ENCODE data around the gene ZC3H4. TPM values are rescaled to one million over a fixed set of nuclear protein-coding genes. Genes with fewer than 3 reads are reported as not detected.
"Not testable (repeated sequence)": the region's sequence is repeated elsewhere in the genome, so short reads cannot be mapped to it uniquely, and the experiment has no call there.

Gene ZC3H4
- total and polyA plus RNA-seq, 11 donors: 9.6 to 35.0 (median 22.9) TPM

DNA sequence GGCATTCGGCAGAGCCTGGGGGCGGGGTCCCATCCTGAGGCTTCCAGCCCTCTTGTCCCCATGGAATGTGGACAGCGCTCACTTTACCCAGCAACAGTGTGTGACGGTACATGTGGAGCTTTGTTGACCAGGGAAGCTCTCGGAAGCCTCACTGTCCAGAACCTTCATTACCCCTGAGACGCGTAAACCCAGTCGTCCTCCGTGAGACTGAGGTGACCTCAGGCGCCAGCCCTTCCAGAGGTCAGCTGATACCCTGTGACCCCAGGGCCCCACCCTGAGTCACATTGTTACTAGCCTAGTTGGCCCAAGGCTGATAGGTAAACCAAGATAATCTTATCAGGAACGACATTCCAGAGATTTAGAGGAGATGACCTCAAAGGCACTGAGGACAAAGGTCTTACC lies 55.0 kb downstream of the ZC3H4 start:
- ATAC-seq: no peak
- TF ChIP-seq POLR2A (IDR thresholded peaks at IDR 0.05): no peak
- TF ChIP-seq, protein P1, sequence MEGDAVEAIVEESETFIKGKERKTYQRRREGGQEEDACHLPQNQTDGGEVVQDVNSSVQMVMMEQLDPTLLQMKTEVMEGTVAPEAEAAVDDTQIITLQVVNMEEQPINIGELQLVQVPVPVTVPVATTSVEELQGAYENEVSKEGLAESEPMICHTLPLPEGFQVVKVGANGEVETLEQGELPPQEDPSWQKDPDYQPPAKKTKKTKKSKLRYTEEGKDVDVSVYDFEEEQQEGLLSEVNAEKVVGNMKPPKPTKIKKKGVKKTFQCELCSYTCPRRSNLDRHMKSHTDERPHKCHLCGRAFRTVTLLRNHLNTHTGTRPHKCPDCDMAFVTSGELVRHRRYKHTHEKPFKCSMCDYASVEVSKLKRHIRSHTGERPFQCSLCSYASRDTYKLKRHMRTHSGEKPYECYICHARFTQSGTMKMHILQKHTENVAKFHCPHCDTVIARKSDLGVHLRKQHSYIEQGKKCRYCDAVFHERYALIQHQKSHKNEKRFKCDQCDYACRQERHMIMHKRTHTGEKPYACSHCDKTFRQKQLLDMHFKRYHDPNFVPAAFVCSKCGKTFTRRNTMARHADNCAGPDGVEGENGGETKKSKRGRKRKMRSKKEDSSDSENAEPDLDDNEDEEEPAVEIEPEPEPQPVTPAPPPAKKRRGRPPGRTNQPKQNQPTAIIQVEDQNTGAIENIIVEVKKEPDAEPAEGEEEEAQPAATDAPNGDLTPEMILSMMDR (IDR thresholded peaks at IDR 0.05): no peak
- Histone ChIP-seq H3K27me3 (no peaks in the 10 kb centered on the region), H3K9me3 (no peaks in the 10 kb centered on the region), H3K36me3 (peaks cover 0 to 2% (median 0%) of the 10 kb centered on the region in 9 donors), H3K27ac (no peak overlapping the region), H3K4me3 (no peak overlapping the region), H3K4me1 (no peaks in the 10 kb centered on the region)
- DNase-seq: peak in 1 of 5 donors; percentile 4
- intact Hi-C loops (cut with DNase I): no loop called here
- 59 to 69% (median 64%) methylated on average over 11 of the region's 11 CpGs for WGBS, 4 donors

DNA sequence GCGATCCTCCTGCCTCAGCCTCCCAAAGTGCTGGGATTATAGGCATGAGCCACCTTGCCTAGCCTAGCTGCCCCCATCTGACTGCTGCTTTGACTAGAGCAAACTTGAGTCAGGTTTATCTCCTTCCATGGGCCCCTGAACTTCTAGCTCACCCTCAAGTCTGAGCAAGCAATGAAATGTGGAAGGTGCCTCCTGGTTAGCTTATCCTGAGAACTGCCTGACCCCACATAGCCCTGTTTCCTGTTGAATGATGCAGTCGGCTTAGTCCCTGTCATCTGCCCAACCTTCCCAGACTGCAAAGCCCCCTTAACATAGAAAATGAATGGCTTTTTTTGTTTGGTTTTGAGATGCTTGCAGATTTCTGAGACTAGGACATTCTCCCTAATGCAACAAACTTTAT lies 56.2 kb downstream of the ZC3H4 start:
- Histone ChIP-seq H3K27ac (no peak overlapping the region), H3K9me3 (no peaks in the 10 kb centered on the region), H3K27me3 (no peaks in the 10 kb centered on the region), H3K4me3 (no peak overlapping the region), H3K36me3 (no peaks in the 10 kb centered on the region), H3K4me1 (no peaks in the 10 kb centered on the region)
- peak in 1 of 5 donors; percentile 6 for DNase-seq
- no peak for ATAC-seq
- TF ChIP-seq, protein P1 (IDR thresholded peaks at IDR 0.05): no peak
- no peak for TF ChIP-seq POLR2A (IDR thresholded peaks at IDR 0.05)
- intact Hi-C loops (cut with DNase I): no loop called here
- WGBS, 4 donors: 60 to 70% (median 69%) methylated on average over 2 of the region's 2 CpGs

DNA sequence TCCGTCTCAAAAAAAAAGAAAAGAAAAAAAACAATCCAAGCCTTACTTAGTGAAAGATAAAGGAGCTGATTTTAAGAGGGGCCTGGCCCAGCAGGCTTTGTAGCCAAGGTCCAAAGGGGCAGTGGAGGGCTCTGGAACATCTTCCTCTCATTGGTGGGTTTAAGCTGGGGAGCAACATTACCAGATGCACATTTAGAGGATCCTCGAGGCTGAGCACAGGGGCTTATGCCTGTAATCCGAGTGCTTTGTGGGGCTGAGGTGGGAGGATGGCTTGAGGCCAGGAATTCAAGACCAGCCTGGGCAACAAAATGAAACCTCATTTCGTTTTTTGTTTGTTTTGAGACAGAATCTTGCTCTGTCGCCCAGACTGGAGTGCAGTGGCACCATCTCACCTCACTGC lies 57.2 kb downstream of the ZC3H4 start:
- DNase-seq: no peak
- no peaks in the 10 kb centered on the region for H3K4me1 ChIP-seq
- no peaks in the 10 kb centered on the region for H3K36me3 ChIP-seq
- H3K27ac ChIP-seq: no peak overlapping the region
- H3K4me3 ChIP-seq: no peak overlapping the region
- 65 to 80% (median 77%) methylated on average over 5 of the region's 5 CpGs for WGBS, 4 donors
- TF ChIP-seq, protein P1 (IDR thresholded peaks at IDR 0.05): no peak
- TF ChIP-seq POLR2A (IDR thresholded peaks at IDR 0.05): no peak
- no peaks in the 10 kb centered on the region for H3K9me3 ChIP-seq
- intact Hi-C loops (cut with DNase I): no loop called here
- no peaks in the 10 kb centered on the region for H3K27me3 ChIP-seq
- ATAC-seq: no peak

DNA sequence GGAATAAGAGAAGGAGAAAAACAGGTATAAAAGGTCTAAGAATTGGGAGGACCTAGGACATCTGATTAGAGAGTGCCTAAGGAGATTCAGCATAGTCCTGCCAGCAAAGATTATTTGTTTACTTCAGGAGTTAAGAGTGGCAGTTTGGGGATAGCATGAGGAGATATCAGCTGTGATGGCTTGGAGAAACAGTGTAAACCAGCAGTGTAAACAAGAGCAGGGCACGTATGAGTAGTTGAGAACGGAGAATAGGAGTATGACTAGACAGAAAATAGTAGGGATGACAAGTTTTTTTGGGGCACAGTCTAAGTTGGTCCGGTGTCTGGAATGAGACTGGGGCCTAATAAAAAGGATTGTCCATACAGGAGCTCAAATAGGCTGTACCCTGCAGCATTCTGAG lies 63.0 kb downstream of the ZC3H4 start:
- DNase-seq; H3K27ac ChIP-seq; H3K4me3 ChIP-seq; H3K27me3 ChIP-seq; H3K36me3 ChIP-seq; ATAC-seq; intact Hi-C loops (cut with DNase I); H3K9me3 ChIP-seq: not testable (repeated sequence)
- peaks cover 0 to 14% (median 2%) of the 10 kb centered on the region in 12 donors for H3K4me1 ChIP-seq
- 82 to 87% (median 84%) methylated on average over 3 of the region's 3 CpGs for WGBS, 4 donors

DNA sequence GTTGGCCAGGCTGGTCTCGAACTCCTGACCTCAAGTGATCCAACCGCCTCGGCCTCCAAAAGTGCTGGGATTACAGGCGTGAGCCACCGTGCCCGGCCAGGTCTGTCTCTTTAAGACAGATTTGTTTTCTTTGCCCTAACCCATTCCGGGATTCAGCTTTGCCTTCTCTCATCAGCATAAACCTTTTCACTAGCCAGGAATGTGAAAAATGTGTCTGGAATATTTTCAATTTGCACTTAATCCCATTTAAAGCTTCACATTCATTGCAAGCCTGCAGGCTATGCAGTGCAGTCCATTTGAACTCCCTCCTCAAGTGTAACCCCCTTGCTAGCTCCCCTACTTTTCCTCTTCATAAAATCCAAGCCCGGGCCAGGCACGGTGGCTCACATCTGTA lies 64.3 kb downstream of the ZC3H4 start:
- Histone ChIP-seq H3K4me1 (peaks cover 0 to 14% (median 2%) of the 10 kb centered on the region in 12 donors), H3K27me3 (no peaks in the 10 kb centered on the region), H3K9me3 (no peaks in the 10 kb centered on the region), H3K36me3 (no peaks in the 10 kb centered on the region), H3K27ac (peak overlapping the region in 1 of 12 donors; percentile 32), H3K4me3 (peak overlapping the region in 7 of 12 donors; percentile 36 to 98 (median 87))
- no peak for TF ChIP-seq POLR2A (IDR thresholded peaks at IDR 0.05)
- TF ChIP-seq, protein P1 (IDR thresholded peaks at IDR 0.05): no peak
- 53 to 67% (median 60%) methylated on average over 9 of the region's 9 CpGs for WGBS, 4 donors
- intact Hi-C loops (cut with DNase I): loop anchor here in 1 of 10 donors (2.0 kb wide), 1 partner anchor 63 kb away; the partner anchor contains the start of gene ZC3H4
- peak in 1 of 5 donors; percentile 13 for DNase-seq
- no peak for ATAC-seq

All from heart left ventricle (tissue), 16 donors.